Ectodermal cell (in vitro differentiated cells): Measurements from ENCODE around the gene CD226.

Source experiments
- H3K27ac ChIP-seq: 2 replicates; pipeline ENCODE4 v1.7.0; 2013; ENCODE audit warnings: mild to moderate bottlenecking, low read depth, low read length; ENCODE audit not compliant: insufficient read depth, poor library complexity, severe bottlenecking
- H3K27me3 ChIP-seq: 2 replicates; pipeline ENCODE4 v1.7.0; 2013; ENCODE audit warnings: mild to moderate bottlenecking, low read length; ENCODE audit not compliant: insufficient read depth, control insufficient read depth, poor library complexity, severe bottlenecking
- H3K36me3 ChIP-seq: one replicate; pipeline ENCODE4 v1.7.0; 2013; ENCODE audit warnings: low read length; ENCODE audit not compliant: control insufficient read depth, insufficient read depth
- H3K4me1 ChIP-seq: one replicate; pipeline ENCODE4 v1.7.0; 2013; ENCODE audit warnings: low read length; ENCODE audit not compliant: control insufficient read depth, insufficient read depth
- H3K4me3 ChIP-seq: 2 replicates; pipeline ENCODE4 v1.7.0; 2013; ENCODE audit warnings: low read depth, low read length, control low read depth; ENCODE audit not compliant: insufficient read depth
- H3K9me3 ChIP-seq: 2 replicates; pipeline ENCODE4 v1.7.0; 2013; ENCODE audit warnings: mild to moderate bottlenecking, low read length, moderate library complexity; ENCODE audit not compliant: control insufficient read depth
- WGBS, 2 experiments: methylation state at CpG; one replicate each; pipeline ENCODE4 v1.1.7; 2013; ENCODE audit warnings: missing lambda C conversion rate in 2 of 2; 5-methylcytosine and 5-hydroxymethylcytosine counted together

Gene CD226

DNA sequence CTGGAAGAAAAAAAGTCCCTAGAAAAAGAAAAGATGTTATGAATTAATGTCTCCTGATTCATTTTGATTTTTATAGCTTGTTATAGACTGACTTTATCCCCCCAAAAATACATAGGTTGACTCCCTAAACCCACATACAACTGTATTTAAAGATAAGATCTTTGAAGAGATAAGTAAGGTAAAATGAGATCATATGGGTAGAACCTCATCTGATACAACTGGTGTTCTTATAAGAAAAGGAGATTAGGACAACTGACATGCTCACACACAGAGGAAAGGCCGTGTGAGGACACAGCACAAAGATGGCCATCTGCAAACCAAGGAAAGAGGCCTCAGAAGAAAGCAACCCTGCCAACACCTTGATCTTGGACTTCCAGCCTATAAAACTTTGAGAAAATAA lies 117.5 kb downstream of the CD226 start:
- Histone ChIP-seq H3K9me3 (no peaks in the 10 kb centered on the region), H3K4me1 (no peaks in the 10 kb centered on the region), H3K36me3 (no peaks in the 10 kb centered on the region), H3K27ac (no peak overlapping the region), H3K4me3 (no peak overlapping the region), H3K27me3 (no peaks in the 10 kb centered on the region)
- WGBS, 2 experiments: 90 to 96% methylated on average over 1 of the region's 1 CpG

DNA sequence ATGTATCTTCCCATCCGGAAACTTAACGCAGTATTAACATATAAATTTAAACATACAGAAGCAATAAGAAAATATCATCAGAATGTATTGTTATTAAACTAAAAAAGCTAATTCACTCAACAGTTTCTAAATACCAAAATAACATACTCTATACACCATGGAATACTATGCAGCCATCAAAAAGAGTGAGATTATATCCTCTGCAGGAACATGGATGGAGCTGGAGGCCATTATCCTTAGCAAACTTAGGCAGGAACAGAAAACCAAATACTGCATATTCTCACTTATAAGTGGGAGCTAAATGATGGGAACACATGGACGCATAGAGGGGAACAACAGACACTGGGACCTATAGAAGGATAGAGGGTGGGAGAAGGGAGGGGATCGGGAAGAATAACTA lies 127.1 kb downstream of the CD226 start:
- Histone ChIP-seq H3K4me1 (no peaks in the 10 kb centered on the region), H3K9me3 (no peaks in the 10 kb centered on the region), H3K4me3 (no peak overlapping the region), H3K27me3 (no peaks in the 10 kb centered on the region), H3K36me3 (no peaks in the 10 kb centered on the region), H3K27ac (no peak overlapping the region)
- WGBS, 2 experiments: 95 to 100% methylated on average over 2 to 4 of the region's 4 CpGs

DNA sequence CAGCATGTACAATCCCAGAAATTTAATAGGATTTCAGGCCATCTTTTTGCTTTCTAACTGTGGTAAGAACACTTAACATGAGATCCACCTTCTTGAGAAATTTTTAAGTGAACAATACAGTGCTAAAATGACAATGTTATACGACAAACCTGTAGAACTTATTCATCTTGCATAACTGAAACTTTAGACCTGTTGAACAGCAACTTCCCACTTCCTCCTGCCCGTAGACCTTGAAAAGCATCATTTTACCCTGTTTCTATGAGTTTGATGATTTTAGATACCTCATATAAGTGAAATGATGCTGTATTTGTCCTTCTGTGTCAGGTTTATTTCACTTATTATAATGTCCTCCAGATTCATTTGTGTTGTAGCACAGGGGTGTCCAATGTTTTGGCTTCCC lies 128.2 kb downstream of the CD226 start:
- Histone ChIP-seq H3K36me3 (no peaks in the 10 kb centered on the region), H3K9me3 (no peaks in the 10 kb centered on the region), H3K27me3 (no peaks in the 10 kb centered on the region), H3K4me1 (no peaks in the 10 kb centered on the region), H3K4me3 (no peak overlapping the region), H3K27ac (no peak overlapping the region)
- WGBS, 2 experiments: 69 to 77% methylated on average over 2 of the region's 2 CpGs

DNA sequence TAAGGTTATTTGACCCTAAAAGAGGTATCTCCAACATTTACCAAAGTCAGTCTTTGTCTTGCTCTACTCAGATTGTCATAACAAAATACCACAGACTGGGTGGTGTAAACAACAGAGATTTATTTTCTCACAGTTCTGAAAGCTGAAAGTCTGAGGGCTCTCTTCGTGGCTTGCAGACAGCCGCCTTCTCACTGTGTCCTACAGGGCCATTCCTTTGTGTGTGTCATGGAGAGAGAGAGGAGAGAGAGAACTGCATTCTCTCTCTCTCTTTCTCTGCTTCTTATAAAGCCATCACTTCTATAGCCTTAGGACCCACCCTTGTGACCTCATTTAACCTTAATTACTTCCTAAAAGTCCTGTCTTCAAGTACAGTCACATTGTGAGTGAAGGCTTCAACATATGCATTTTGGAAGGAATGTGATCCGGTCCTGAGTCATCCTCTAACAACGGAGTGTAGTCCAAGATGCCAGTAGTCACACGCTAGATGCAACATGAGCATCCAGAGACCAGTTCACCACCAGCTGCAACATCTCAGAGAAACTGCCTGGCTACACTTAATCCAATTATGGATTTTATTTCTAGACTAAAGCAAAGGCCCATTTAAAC lies 130.2 kb downstream of the CD226 start:
- Histone ChIP-seq H3K36me3 (no peaks in the 10 kb centered on the region), H3K4me3 (no peak overlapping the region), H3K4me1 (no peaks in the 10 kb centered on the region), H3K27me3 (no peaks in the 10 kb centered on the region), H3K9me3 (no peaks in the 10 kb centered on the region), H3K27ac (no peak overlapping the region)
- 86% methylated on average over 5 of the region's 5 CpGs for WGBS, 2 experiments

DNA sequence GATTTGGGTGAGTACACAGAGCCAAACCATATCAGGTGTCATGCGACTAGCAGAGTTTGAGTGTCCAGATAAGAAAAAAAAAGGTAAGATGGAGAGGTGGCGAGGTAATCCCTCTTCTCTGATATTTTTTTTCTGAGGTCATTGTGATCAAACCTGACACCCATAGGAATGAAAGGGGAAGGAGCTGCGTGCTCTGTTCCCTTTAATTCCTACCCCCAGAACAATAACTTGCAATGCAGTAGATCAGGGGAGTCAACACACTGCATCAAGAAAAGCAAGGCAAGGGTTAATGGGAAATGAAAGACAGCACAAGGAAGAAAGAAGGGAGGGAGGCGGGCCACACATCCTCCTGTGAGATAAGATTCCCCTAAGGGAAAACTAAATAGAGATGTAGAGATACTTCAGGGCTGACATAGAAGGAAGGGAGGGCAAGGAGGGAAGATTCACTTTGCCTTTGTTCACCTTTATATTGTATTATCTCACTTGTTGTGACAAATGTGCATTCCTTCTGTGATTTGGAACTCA lies 132.8 kb downstream of the CD226 start:
- Histone ChIP-seq H3K36me3 (no peaks in the 10 kb centered on the region), H3K27me3 (no peaks in the 10 kb centered on the region), H3K27ac (no peak overlapping the region), H3K4me1 (no peaks in the 10 kb centered on the region), H3K4me3 (no peak overlapping the region), H3K9me3 (no peaks in the 10 kb centered on the region)
- WGBS, 2 experiments: 73 to 77% methylated on average over 4 of the region's 4 CpGs

DNA sequence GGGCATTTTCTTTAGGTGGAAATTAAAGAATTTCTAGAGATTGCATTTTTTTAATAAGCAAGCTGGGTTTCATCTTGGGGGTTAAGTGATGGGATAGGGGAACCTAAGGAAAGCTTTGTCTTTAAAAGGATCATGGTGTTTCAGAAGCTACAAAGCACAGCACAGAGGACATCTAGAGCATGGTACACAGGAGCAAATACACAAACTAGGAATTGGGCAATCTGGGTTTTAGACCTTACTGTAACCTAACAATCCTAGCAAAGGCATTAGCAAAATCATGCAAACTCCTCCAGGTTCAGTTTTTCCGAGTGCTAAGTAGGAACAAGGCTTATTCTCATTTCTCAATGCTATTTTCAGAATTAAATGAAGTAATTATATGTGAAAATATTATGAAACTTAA lies 134.1 kb downstream of the CD226 start:
- Histone ChIP-seq H3K27me3 (no peaks in the 10 kb centered on the region), H3K27ac (no peak overlapping the region), H3K4me1 (no peaks in the 10 kb centered on the region), H3K36me3 (no peaks in the 10 kb centered on the region), H3K9me3 (no peaks in the 10 kb centered on the region), H3K4me3 (no peak overlapping the region)
- 90% methylated on average over 1 of the region's 1 CpG; no CpG with 5 or more reads in 1 of the 2 experiments for WGBS, 2 experiments

DNA sequence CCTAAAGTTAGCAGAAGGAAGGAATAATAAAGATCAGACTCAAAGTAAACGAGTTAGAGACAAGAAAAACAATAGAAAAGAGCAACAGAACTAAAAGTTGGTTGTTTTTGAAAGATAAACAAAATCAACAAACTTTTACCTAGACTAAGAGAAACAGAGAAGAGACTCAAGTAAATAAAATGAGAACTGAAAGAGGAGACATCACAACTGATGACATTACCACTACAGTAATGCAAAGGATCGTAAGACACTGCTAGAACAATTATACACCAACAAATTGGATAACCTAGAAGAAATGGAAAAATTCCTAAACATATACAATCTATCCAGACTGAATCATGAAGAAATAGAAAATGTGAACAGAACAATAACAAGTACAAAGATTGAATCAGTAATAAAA lies 139.3 kb downstream of the CD226 start:
- no peak overlapping the region for H3K4me3 ChIP-seq

DNA sequence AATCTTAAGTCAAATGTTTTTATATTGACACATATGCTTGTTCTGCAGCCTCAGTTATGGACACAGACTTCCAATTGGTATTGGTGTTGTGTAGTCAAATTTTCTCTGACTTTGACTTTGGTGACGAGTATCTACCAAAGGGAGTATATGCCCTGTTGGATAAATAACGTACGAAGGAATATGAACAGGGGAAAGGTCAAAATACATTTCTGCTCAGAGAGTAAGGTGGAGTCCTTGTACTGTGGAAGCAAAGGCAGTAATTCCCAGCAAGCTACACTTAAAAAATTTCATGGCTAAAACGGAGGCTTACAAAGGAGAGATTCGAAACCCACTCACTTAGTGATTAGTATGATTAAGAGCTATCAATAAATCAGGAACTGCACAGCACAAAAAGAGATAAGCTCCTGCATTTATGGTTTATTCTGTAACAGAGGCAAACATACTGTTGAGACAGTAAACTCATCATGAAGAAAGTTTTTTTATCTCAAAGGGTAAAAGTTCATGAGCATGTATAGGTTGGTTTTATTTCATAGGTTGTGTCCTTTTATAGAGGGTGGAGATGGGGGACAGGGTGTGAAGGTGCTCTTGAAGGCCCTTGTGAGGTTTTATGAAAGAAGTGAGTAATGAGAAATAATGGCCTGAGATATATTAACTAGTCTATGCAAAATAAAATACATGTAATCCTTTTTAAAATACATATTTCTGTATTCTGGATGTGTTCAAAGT lies 142.7 kb downstream of the CD226 start:
- Histone ChIP-seq H3K36me3 (no peaks in the 10 kb centered on the region), H3K27me3 (no peaks in the 10 kb centered on the region), H3K4me3 (no peak overlapping the region), H3K27ac (no peak overlapping the region), H3K4me1 (no peaks in the 10 kb centered on the region), H3K9me3 (no peaks in the 10 kb centered on the region)
- 92 to 93% methylated on average over 3 to 5 of the region's 5 CpGs for WGBS, 2 experiments

More for the DNA sequence above, 139.3 kb downstream of the CD226 start:
- no peaks in the 10 kb centered on the region for H3K4me1 ChIP-seq
- H3K36me3 ChIP-seq: no peaks in the 10 kb centered on the region
- H3K27ac ChIP-seq: no peak overlapping the region
- WGBS, 2 experiments: 100% methylated on average over 2 of the region's 2 CpGs; no CpG with 5 or more reads in 1 of the 2 experiments
- no peaks in the 10 kb centered on the region for H3K27me3 ChIP-seq
- H3K9me3 ChIP-seq: no peaks in the 10 kb centered on the region
